ENCODE results near the gene FHOD3.

- no peak for TF ChIP-seq CTCF (IDR thresholded peaks at IDR 0.05; ENCODE audit: insufficient read depth, low read length)
- TF ChIP-seq POLR2AphosphoS5 (IDR thresholded peaks at IDR 0.05; ENCODE audit: low read depth): no peak
Measured at GRCh38 chr18:36327352-36328316, 30.1 kb downstream of the FHOD3 start.
